HT1080 (cell line): Measurements from ENCODE around the gene OPTN. TPM values are rescaled to one million over a fixed set of nuclear protein-coding genes. Genes with fewer than 3 reads are reported as not detected.

Source experiments
- DNase-seq: peaks from one replicate; pipeline ENCODE4 v3.0.0-alpha.2; 2015; ENCODE audit warnings: low read depth
- small RNA-seq: library from RNA; depleted of rRNA; stranded (forward); fragments of <200 nt; gene quantifications from one replicate; pipeline ENCODE3, GENCODE V24; 2014
- total RNA-seq: library from RNA; depleted of rRNA; stranded (reverse); fragments of >200 nt; shearing (Covaris generic); gene quantifications from 2 replicates; pipeline ENCODE4 v1.2.3, GENCODE V29; 2014; rRNA removed

OPTN gene
- total RNA-seq, 1 experiment from 2014 or later, result 24.3 TPM

DNA sequence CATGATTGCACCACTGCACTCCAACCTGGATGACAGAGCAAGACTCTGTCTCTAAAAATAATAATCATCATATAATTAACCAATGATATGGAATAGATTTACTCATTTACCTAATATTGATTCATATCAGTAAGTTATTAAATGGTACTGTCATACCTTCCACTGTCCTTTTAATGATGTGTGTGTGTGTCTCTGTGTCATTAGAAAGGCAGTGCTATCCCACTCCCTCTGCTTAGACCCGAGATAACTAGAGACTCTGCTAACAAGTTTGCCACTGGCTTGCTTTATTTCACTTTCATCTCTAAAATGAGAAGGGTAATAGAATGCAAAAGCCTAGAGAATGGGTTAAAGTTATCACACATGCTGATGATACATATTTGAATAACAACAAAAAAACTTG is 82.5 kb downstream of the OPTN start:
- no peak for DNase-seq

DNA sequence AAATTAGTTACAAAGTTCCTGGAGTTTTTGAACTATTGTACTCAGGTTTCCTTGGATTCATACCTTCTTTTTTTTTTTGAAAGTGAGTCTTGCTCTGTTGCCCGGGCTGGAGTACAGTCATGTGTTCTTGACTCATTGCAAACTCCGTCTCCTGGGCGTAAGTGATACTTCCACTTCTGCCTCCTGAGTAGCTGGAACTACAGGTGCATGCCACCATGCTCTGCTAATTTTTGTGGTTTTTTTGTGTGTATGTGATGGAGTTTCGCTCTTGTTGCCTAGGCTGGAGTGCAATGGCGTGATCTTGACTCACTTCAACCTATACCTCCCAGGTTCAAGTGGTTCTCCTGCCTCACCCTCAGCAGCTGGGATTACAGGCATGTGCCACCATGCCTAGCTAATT is 83.7 kb downstream of the OPTN start:
- peak; percentile 5 for DNase-seq

- no peak for DNase-seq
Observed at GRCh38 chr10:13184276-13184675, 84.3 kb downstream of the OPTN start.

GRCh38 chr10:13184730-13185514 is 85.0 kb downstream of the OPTN start:
- no peak for DNase-seq

GRCh38 chr10:13187135-13187534 is 87.2 kb downstream of the OPTN start:
- no peak for DNase-seq

Small RNAs within 50 kb of the gene (small RNA-seq; reads per million reads assigned to genes)
- not detected for gene SNRPGP5

Other genes with a start within 250 kb of the OPTN start
- gene CCDC3, start 98.5 kb upstream of the OPTN start, total RNA-seq, result 0.17 and 0.48 TPM in 2 replicates
- gene MCM10, start 61.4 kb downstream of the OPTN start, total RNA-seq, result 49.7 and 51.6 TPM in 2 replicates
- gene UCMA, start 134.2 kb downstream of the OPTN start, total RNA-seq, result not detected in 2 replicates
- 6.3 and 10.9 TPM in 2 replicates for gene PHYH, start 199.9 kb downstream of the OPTN start, total RNA-seq
- 48.7 and 68.3 TPM in 2 replicates for gene SEPHS1, start 248.1 kb downstream of the OPTN start, total RNA-seq